ENCODE data around the gene ARHGAP25.

Gene ARHGAP25

DNA sequence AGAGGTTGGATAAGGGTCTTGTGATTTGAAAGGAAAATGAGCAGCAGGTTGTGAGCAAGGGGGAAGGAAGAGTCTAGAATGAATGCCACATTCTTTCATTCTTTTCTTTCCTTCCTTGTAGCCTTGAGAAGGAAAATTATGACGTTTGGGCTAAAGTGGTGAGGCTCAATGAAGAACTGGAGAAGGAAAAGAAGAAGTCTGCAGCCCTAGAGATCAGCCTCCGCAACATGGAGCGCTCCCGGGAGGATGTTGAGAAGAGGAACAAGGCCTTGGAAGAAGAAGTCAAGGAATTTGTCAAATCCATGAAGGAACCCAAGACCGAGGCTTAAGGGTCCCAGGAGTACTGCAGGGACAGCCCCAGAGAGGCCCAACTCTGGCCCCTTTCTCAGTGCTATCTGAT, 91.3 kb downstream of the ARHGAP25 start:
- no peak for TF ChIP-seq CTCF (IDR thresholded peaks at IDR 0.05; ENCODE audit: low read length, missing control alignments)
- no peak for DNase-seq (ENCODE audit: low read depth)
- no peak overlapping the region for H3K4me3 ChIP-seq (replicated peaks; ENCODE audit: low read depth, low read length)

GRCh38 chr2:68827666-68828065, 93.1 kb downstream of the ARHGAP25 start:
- TF ChIP-seq CTCF (IDR thresholded peaks at IDR 0.05; ENCODE audit: low read length, missing control alignments), result no peak
- H3K4me3 ChIP-seq (replicated peaks; ENCODE audit: low read depth, low read length), result no peak overlapping the region
- peak; percentile 44 for DNase-seq (ENCODE audit: low read depth)

DNA sequence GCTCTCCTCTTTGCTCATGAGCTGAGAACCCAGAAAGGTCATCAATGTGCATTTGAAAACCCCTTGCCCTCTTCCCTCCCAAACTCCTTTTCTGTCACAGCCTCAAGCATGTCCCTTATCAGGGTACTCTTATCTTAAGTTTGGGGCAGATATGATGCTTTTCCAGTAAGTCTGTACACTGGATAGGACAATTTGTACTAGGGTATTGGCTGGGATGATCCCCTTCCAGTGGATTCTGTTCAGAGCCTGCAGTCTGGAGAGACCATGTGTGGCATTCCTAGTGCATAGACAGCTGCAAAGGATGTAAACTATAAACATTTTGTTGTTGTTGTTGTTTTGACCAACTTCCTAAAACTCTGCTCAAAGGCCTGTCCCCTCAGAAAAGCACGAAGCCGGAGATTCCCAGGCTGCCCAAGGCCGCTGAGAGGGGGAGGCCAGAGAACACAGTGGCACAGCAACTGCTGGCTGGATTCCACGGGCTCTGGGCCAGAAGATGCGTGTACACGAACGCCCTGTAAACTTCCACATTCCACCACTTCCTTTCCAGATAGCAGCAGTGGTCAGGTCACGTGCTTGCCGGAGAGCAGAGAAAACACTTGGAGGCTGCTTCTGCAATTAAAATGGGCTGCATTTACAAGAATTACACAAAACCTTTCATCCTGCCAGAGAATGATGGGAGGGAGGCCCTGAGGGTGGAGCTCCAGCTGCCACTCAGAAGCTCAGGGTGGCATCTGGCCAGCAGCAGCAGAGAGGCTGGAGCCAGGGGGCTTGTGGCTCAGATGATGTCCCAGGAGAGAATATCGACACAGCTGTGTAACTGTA, 94.5 kb downstream of the ARHGAP25 start:
- DNase-seq (ENCODE audit: low read depth), result peak; percentile 99
- no peak overlapping the region for H3K4me3 ChIP-seq (replicated peaks; ENCODE audit: low read depth, low read length)
- no peak for TF ChIP-seq CTCF (IDR thresholded peaks at IDR 0.05; ENCODE audit: low read length, missing control alignments)

- no peak for TF ChIP-seq CTCF (IDR thresholded peaks at IDR 0.05; ENCODE audit: low read length, missing control alignments)
- DNase-seq (ENCODE audit: low read depth), result no peak
- H3K4me3 ChIP-seq (replicated peaks; ENCODE audit: low read depth, low read length), result no peak overlapping the region
Observed at GRCh38 chr2:68829749-68830148, 95.1 kb downstream of the ARHGAP25 start.

- DNase-seq (ENCODE audit: low read depth), result peak; percentile 59
- no peak overlapping the region for H3K4me3 ChIP-seq (replicated peaks; ENCODE audit: low read depth, low read length)
- no peak for TF ChIP-seq CTCF (IDR thresholded peaks at IDR 0.05; ENCODE audit: low read length, missing control alignments)
Observed at GRCh38 chr2:68831686-68832232, 97.1 kb downstream of the ARHGAP25 start.

GRCh38 chr2:68832233-68832869, 97.7 kb downstream of the ARHGAP25 start:
- peak; percentile 91 for DNase-seq (ENCODE audit: low read depth)
- TF ChIP-seq CTCF (IDR thresholded peaks at IDR 0.05; ENCODE audit: low read length, missing control alignments), result no peak
- no peak overlapping the region for H3K4me3 ChIP-seq (replicated peaks; ENCODE audit: low read depth, low read length)
